ENCODE measurements around the gene LY86.

Gene LY86

DNA sequence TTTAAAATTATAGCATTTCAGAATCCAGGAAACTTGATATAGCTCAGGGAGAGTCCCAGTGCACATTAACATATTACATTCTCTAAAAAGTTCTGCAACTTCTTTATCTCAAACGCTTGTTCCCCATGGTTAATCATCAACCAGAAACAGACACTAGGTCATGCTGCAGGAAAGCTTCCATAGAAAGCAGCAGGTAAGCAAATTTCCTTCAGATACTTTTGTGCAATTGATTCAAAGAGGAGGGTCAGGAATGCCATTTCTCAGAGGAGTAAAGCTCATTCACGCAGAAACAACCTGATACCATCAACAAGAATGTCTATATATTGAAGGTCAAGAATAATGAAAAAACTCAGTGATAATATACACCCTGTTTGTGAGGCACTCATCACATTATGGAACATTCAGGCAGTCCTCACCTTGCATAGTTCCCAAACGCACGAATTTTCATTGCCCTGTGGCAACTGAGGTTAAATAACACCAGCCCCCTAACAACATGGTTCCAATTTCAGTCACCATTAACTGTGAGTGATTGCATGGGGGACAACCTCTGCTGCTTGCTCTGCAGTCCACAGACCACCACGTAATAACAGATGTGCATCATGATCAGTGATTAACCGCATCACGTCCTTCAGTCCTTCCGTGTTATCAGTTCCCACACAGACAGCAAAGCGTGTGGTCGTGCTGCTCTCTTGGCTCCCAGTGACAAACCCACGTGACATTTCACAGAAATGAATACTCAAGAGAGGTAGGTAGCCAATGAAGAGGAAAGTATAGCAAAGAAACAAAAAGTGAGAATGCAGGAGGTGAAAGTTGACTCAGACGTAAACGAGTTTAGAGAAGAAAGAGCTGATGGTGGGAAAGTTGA is 95.7 kb downstream of the LY86 start:
- no peak for DNase-seq

DNA sequence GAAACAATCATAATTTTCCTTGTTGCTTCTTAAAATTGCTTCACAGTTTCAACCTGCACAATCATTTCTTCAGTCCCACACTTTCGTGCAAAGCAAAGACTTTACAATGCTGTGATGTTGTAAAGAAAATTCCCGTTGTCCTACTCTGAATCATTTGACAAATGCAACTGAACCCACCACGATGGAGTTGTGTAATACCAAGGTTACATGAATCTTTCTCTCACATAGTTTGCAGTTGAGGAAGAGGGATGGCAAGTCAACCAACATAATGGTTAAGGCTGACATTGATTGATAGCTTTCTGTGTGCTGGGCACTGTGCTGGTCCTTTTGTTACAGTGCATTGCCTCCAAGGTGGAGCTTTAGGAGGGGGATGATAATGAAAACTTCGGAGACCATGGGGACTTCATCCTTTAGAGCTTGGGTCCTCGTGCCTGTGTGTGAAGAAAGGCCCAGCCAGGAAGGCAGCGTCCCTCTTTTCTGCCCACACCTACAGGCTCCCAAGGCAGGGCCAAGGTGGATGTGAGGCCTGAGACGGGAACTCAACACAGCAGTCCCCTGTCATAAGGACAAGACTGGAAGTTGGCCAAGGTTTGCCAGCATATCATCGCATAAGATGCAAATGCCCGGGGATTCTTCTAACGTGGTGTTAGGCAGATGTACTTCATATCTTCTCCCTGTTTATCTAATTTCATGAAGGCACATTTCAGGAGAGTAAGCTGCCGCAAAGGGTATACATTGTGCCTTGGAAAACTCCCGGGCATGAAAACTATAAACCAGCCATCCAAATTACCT is 96.9 kb downstream of the LY86 start:
- no peak for DNase-seq

DNA sequence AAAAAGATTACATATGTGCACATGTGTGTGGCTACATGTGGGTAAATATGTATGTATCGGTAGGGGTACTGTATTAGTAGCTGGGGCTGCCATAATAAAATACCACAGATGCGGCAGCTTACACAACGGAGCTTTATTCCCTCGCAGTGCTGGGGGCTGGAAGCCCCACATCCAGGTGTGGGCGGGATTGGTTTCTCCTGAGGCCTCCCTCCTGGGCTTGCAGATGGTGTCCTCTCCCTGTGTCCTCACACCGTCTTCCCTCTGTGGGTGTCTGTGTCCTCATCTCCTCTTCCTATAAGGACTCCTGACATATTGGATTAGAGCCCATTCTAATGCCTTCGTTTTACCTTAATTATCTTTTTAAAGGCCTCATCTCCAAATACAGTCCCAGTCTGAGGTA is 97.7 kb downstream of the LY86 start:
- no peak for DNase-seq

DNA sequence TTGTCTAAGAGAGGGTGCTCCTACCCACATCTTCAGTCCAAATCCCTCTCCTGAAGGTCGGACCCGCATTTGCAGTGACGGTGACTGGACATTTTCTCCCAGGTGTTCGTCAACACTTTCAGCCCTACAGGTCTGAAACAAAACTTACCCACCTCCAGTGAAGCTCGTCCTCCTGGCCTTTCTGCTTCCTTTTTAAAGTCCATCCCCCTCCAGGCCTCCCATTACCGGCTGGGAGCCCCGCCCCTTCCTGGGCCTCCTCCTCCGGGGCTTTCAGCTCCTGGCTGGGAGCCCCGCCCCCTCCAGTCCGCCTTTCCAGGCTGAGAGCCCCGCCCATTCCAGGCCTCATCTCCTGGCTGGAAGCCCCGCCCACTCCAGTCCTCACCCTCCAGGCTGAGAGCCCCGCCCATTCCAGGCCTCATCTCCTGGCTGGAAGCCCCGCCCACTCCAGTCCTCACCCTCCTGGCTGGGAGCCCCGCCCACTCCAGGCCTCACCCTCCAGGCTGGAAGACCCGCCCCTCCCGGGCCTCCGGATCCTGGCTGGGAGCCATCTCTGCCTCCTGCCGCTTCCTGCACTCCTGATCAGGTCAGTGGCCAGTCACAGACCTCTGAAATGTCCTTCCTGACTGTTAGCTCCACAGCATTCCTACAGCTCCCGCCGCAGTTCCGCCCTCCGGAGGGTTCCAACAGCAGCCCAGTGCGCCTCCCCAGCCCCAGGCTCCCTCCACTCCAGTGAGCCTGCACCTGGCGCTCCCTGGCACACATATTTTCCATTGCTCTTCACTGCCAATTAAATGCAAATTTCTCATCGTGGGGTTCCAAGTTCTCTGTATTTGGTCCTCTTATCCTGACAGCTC is 98.5 kb downstream of the LY86 start:
- peak; percentile 49 for DNase-seq

DNA sequence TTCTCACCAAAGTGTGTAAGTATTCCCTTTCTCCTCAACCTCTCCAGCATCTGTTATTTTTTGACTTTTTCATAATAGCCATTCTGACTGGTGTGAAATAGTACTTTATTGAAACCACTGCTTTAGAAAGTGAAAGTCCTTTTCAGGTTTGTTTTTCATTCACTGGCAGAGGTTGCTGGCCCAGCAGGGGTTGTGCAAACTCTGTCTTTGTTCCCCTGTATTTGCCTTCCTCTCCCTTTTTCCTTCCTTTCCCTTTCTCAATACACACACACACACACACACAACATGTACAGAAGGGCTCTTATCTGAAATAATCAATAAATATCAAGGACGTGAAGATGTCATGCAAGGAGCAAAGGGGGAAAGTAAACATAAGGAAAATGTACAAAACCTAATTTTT is 99.8 kb downstream of the LY86 start:
- no peak for DNase-seq

- no peak for DNase-seq
Observed at GRCh38 chr6:6688951-6689350, 100.4 kb downstream of the LY86 start.

GRCh38 chr6:6689400-6690143 is 101.1 kb downstream of the LY86 start:
- DNase-seq, result no peak

GRCh38 chr6:6690144-6690483 is 101.6 kb downstream of the LY86 start:
- no peak for DNase-seq

DNA sequence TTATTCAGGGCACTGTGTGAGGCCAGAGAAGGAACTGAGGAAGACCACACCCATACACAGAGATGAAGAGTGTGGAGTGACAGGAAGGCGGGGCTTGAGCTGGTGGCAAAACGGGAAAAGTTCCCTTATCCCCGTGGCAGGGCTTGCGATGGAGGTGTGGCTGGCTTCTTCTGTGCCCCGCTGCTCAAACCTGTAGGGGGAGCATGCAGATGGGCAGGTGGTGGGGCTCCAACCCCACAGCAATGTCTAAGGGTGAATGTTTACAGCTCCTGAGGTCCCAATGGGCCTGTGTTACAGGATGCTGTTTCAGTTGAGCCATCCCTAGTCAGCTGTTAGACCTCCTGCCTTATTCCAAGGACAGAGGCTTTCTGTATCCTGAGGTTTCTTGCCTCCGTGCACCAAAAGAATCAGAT is 105.9 kb downstream of the LY86 start:
- DNase-seq, result no peak

GRCh38 chr6:6694825-6695624 is 106.5 kb downstream of the LY86 start:
- no peak for DNase-seq

DNA sequence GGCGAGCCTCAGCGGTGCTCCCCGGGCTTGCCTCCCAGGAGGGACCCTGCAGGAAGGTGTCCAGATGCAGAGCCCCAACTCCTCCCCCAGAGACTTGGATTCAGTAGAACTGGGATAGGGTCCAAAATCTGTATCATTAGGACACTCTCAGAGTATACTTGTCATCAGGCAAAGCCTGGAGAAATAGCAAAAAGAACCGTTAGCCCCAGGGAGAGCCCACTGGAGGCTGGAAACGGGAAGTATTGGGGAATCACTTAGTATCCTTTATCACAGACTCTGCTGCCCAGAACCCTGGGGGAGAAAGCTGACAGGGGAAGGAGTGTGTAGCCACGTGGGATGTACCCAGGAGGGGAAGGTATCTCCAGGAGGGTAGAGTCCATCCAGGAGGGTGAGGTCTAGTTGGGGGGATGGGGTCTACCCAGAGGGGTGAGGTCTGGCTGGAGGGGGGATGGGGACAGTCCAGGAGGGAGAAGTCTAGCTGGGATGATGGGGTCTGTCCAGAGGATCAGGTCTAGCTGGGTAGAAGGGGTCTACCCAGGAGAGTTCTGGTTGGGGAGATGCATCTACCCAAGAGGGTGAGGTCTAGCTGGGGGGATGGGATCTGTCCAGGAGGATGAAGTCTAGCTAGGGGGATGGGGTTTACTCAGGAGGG is 107.2 kb downstream of the LY86 start:
- no peak for DNase-seq

- peak; percentile 79 for DNase-seq
Observed at GRCh38 chr6:6696867-6697531, 108.5 kb downstream of the LY86 start.

DNA sequence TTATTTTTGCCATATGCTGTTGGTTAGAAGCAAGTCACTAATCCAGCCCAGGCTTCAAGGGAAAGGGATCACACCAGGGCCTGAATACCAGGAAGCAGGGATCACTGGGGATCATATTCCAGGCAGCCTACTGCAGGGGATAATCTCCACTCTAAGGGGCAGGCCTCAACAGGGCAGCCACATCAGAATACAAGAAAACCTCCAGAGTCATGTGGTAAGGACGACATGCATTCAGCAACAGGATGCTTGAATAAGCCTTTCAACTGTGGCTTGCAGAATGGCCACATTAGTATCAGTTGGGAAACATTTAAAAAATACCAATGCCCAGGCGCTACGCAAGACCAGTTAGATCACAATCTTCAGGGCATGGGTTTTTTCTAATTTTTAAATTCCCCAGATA is 109.1 kb downstream of the LY86 start:
- no peak for DNase-seq

DNA sequence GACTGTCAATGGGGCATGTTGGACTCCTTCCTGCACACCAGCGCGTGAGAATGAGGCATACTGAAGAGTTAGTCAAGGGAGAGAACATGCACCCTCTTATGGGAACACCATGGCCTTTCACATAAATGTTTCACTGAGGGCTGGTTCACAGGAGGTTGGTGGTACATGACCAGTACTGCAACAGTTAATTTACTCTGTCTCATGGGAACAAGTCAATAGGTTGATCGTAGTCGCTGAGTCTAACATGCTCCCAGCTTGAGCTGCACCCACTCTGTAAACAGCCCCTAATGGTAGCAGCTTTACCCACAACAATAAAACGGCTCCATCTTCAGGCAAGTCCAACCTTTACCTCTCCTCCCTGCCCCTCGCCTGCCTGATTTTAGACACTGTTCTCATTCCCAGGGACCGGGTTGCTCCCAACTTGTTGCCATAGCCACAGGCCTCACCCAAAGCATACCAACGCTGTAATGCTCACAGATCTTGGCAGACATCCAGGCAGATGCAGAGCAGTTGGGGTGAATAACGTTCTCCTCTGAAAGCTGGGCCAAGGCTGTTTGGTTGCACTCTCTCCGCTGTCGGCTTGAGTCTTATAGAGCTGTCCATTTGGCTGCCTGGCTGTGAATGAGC is 111.3 kb downstream of the LY86 start:
- DNase-seq, result peak; percentile 75

DNA sequence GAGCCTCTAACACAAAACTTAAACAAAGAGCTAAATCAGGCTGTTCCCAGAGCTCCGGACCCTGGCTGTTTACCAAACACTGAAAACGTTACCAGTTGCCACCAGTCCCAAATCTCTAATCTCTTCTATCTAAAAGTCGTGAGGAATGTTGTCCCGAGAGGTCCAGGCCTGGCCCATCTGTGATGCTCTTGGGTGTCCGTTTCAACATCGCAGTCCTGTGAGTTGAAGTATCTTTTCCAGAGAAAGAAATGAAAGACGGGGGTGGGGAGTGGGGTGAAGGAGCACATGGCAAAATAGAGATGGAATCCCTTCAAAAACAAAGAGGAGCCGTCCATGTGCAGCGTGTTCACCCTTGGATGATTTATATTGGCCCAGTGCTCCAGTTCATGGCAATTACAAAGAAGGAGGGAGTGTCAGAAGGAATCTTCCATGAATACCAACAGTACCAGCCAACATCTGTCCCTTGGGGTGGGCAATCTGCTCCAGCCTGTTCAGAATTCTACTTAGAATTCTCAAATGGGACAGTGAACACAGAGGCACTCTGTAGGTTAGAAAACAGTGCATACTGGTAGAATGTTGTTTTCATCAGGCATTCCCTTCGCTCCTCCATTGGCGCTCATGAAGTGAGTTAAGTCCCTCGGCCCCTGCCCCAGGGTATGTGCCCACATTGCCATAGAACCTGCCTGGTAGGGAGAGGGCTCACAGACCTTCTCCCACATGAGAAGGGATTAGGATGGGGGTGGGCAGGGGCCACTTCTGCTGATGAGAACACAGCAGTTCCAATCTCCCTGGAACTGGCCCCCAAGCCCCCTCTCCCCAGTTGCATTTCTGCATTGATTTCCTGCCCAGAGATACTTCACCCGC is 112.1 kb downstream of the LY86 start:
- no peak for DNase-seq

GRCh38 chr6:6701864-6702263 is 113.3 kb downstream of the LY86 start:
- DNase-seq, result no peak

DNA sequence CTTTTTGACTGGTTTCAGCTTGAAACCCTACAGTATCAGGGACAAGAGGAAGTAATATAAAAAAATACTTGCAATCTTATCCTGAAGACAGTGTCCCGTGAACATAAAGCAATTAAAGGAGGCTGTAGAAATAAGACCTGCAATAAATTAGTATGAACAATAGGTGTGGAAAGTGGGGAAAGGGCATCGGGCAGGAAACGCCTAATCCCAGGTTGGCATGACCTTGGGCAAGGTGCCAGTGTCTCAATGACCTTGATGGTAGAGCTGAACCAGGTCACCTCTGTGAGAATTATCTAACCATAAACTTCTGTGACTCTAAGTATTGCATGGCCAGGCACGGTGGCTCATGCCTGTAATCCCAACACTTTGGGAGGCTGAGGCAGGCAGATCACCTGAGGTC is 115.2 kb downstream of the LY86 start:
- no peak for DNase-seq

All from retina (tissue), 1 donor.